Stomach (tissue), 9 donors: ENCODE results near the gene SCN1A. TPM values are rescaled to one million over a fixed set of nuclear protein-coding genes. Genes with fewer than 3 reads are reported as not detected.

Experiments used
- DNase-seq, 2 donors: peaks; one replicate each; pipeline versions ENCODE4 v3.0.0 to v3.0.0-alpha.2; 2013 to 2019
- H3K27ac ChIP-seq, 5 donors: fragments of 200-600 bp in 4 of 5; sonication (generic) in 4 of 5; one replicate each; pipeline ENCODE4 v1.5.1; 2013 to 2019; ENCODE audit warnings: mild to moderate bottlenecking in 1 of 5, moderate library complexity in 1 of 5
- H3K27me3 ChIP-seq, 3 donors: fragments of 200-600 bp; sonication (generic); one replicate each; pipeline ENCODE4 v1.5.1; 2017 to 2019; ENCODE audit warnings: mixed run types in 1 of 3
- H3K36me3 ChIP-seq, 4 donors: fragments of 200-600 bp; sonication (generic); 1 replicate in 3 of 4; 2 replicates in 1 of 4; pipeline ENCODE4 v1.5.1; 2016 to 2019
- H3K4me1 ChIP-seq, 4 donors: fragments of 200-600 bp; sonication (generic); one replicate each; pipeline ENCODE4 v1.5.1; 2016 to 2019
- H3K4me3 ChIP-seq, 4 donors: fragments of 200-600 bp; sonication (generic) in 3 of 4; one replicate each; pipeline ENCODE4 v1.5.1; 2016 to 2019; ENCODE audit warnings: mild to moderate bottlenecking in 1 of 4
- H3K9me3 ChIP-seq, 4 donors: fragments of 200-600 bp; sonication (generic); one replicate each; pipeline ENCODE4 v1.5.1; 2016 to 2019
- CTCF ChIP-seq, 7 experiments: fragments of 450-650 bp in 4 of 7; fragments of 200-600 bp in 3 of 7; sonication (generic) in 3 of 7; IDR thresholded peaks; one replicate each; pipeline ENCODE4 v1.5.1; 2016 to 2019; ENCODE audit warnings: antibody characterized with exemption in 7 of 7, control low read depth in 2 of 7, mild to moderate bottlenecking in 1 of 7
- EP300 ChIP-seq: sonication (generic); formaldehyde crosslinking; IDR thresholded peaks from one replicate; pipeline ENCODE4 v1.6.1; 2017; ENCODE audit warnings: antibody characterized with exemption
- POLR2A ChIP-seq, 4 donors: fragments of 450-650 bp; IDR thresholded peaks; one replicate each; pipeline ENCODE4 v1.6.1; 2016; ENCODE audit warnings: antibody characterized with exemption in 4 of 4, control low read depth in 2 of 4, mild to moderate bottlenecking in 1 of 4, moderate library complexity in 1 of 4
- POLR2AphosphoS5 ChIP-seq, 3 donors: sonication (generic); formaldehyde crosslinking; IDR thresholded peaks; one replicate each; pipeline ENCODE4 v1.6.1; 2016; ENCODE audit warnings: antibody characterized with exemption in 3 of 3
- WGBS, 5 donors: extraction: QIAGEN DNeasy Blood & Tissue Kit in 3 of 5; methylation state at CpG; one replicate each; pipeline versions ENCODE4 v1.1.5 to v1.1.7; 2013 to 2018; 5-methylcytosine and 5-hydroxymethylcytosine counted together
- intact Hi-C: fragments of 100-400 bp; cut with DNase I; formaldehyde crosslinking; loops from one replicate; pipeline ENCODE4 v1.15.1; 2023; ENCODE audit warnings: low total_unique reads
- polyA plus RNA-seq, 3 donors: library from polyadenylated mRNA; stranded (reverse); fragments of 200-250 nt; gene quantifications; one replicate each; pipeline ENCODE4 v1.2.3, GENCODE V29; 2013
- total RNA-seq, 5 donors: library from RNA; depleted of rRNA; stranded (reverse); fragments of >200 nt; gene quantifications; one replicate each; pipeline versions ENCODE4 v1.1.0 to v1.2.3, GENCODE V29; 2014 to 2016
- donor health status: healthy with polysubstance abuse.
- donor health status: Bipolar disorder and iron deficiency.
- donor health status: healthy.

Gene SCN1A
- total and polyA plus RNA-seq, 8 donors = under 0.01 to 1.5 TPM; not detected in 6

DNA sequence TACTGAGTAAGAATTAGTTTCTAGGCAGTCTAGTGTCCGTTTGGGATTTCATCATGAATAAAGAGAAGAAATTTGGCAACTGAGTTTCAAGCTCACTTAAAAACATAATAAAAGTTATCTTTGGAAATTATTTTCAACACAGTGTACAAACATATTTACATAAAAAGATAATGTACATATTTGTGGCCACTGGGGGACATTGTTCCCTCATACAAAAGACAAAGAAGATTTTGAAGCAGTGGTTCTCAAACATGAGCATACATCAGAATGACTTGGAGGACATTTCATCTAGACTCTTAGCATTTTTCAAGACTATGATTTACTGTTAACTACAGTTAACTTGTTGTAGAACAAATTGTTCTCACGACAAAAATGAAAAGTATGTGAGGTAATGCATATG is 158.6 kb downstream of the SCN1A start:
- Histone ChIP-seq H3K9me3 (no peaks in the 10 kb centered on the region), H3K27me3 (no peaks in the 10 kb centered on the region), H3K4me1 (no peaks in the 10 kb centered on the region), H3K4me3 (no peak overlapping the region), H3K27ac (no peak overlapping the region), H3K36me3 (no peaks in the 10 kb centered on the region)
- TF ChIP-seq EP300 = no peak
- no peak for TF ChIP-seq CTCF (IDR thresholded peaks at IDR 0.05)
- TF ChIP-seq POLR2AphosphoS5 (IDR thresholded peaks at IDR 0.05) = no peak
- no peak for TF ChIP-seq POLR2A (IDR thresholded peaks at IDR 0.05)
- 46 to 63% (median 59%) methylated on average over 2 of the region's 2 CpGs for WGBS, 5 donors
- no peak for DNase-seq
- intact Hi-C loops = no loop called here

DNA sequence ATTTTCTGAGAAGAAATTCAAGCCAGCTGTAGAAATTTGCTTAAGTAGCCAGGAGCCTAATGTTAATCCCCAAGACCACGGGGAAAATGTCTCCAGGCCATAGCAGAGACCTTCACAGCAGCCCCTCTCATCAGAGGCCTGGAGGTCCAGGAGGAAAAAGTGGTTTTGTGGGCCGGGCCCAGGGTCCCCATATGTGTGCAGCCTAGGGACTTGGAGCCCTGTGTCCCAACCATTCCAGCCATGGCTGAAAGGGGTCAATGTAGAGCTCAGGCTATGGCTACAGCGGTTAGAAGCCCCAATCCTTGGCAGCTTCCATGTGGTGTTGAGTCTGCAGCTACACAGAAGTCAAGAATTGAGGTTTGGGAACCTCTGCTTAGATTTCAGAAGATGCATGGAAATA is 160.1 kb downstream of the SCN1A start:
- H3K27me3 ChIP-seq = no peaks in the 10 kb centered on the region
- 79 to 86% (median 81%) methylated on average over 3 of the region's 3 CpGs for WGBS, 5 donors
- no peaks in the 10 kb centered on the region for H3K4me1 ChIP-seq
- H3K36me3 ChIP-seq = no peaks in the 10 kb centered on the region
- no peaks in the 10 kb centered on the region for H3K9me3 ChIP-seq
- intact Hi-C loops = no loop called here
- TF ChIP-seq CTCF (IDR thresholded peaks at IDR 0.05) (no peak), POLR2A (IDR thresholded peaks at IDR 0.05) (no peak), POLR2AphosphoS5 (IDR thresholded peaks at IDR 0.05) (no peak), EP300 (no peak)
- H3K4me3 ChIP-seq = no peak overlapping the region
- DNase-seq = no peak
- H3K27ac ChIP-seq = no peak overlapping the region

DNA sequence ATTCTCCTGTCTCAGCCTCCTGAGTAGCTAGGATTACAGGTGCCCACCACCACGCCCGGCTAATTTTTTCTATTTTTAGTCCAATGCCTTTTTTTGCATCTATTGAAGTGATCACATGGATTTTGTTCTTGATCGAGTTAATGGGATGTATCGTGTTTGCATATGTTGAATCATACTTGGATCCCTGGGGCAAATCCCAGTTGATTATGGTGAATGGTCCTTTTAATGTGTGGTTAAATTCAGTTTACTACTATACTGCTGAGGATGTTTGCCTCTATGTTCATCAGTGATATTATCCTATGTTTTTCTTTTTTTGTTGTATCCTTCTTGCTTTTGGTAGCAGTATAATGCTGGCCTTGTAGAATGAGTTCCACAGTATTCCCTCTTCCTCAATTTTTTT is 166.0 kb downstream of the SCN1A start:
- WGBS, 5 donors = 84 to 97% (median 94%) methylated on average over 4 of the region's 4 CpGs

GRCh38 chr2:165959371-165959770 is 168.4 kb downstream of the SCN1A start:
- Histone ChIP-seq H3K36me3 (no peaks in the 10 kb centered on the region), H3K27ac (no peak overlapping the region), H3K9me3 (no peaks in the 10 kb centered on the region), H3K4me1 (peaks cover 0 to 10% (median 5%) of the 10 kb centered on the region in 4 donors), H3K4me3 (no peak overlapping the region), H3K27me3 (no peaks in the 10 kb centered on the region)
- TF ChIP-seq CTCF (IDR thresholded peaks at IDR 0.05) (no peak), EP300 (no peak), POLR2AphosphoS5 (IDR thresholded peaks at IDR 0.05) (no peak), POLR2A (IDR thresholded peaks at IDR 0.05) (no peak)
- 74 to 80% (median 78%) methylated on average over 4 of the region's 4 CpGs for WGBS, 5 donors
- intact Hi-C loops = no loop called here
- no peak for DNase-seq

More for the DNA sequence above, 166.0 kb downstream of the SCN1A start:
- Histone ChIP-seq H3K4me1 (no peaks in the 10 kb centered on the region), H3K4me3 (no peak overlapping the region), H3K27ac (no peak overlapping the region), H3K9me3 (no peaks in the 10 kb centered on the region), H3K36me3 (no peaks in the 10 kb centered on the region), H3K27me3 (no peaks in the 10 kb centered on the region)
- TF ChIP-seq CTCF (IDR thresholded peaks at IDR 0.05) (no peak), POLR2A (IDR thresholded peaks at IDR 0.05) (no peak), EP300 (no peak), POLR2AphosphoS5 (IDR thresholded peaks at IDR 0.05) (no peak)
- no peak for DNase-seq
- intact Hi-C loops = no loop called here
